ENCODE data around the gene SC5D. TPM values are rescaled to one million over a fixed set of nuclear protein-coding genes. Genes with fewer than 3 reads are reported as not detected.

SC5D gene, protein sequence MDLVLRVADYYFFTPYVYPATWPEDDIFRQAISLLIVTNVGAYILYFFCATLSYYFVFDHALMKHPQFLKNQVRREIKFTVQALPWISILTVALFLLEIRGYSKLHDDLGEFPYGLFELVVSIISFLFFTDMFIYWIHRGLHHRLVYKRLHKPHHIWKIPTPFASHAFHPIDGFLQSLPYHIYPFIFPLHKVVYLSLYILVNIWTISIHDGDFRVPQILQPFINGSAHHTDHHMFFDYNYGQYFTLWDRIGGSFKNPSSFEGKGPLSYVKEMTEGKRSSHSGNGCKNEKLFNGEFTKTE
- 10 to 100 TPM; 40.3 to 56.2 TPM for total RNA-seq
- long read RNA-seq, transcript SC5D-201 (5 exons, 2,456 nt) = major isoform, 90 of 104 reads
- long read RNA-seq, partial matches to known transcripts = 7 of 104 reads
- long read RNA-seq, other reads (novel, unspliced or antisense) = 2 of 104 reads

DNA sequence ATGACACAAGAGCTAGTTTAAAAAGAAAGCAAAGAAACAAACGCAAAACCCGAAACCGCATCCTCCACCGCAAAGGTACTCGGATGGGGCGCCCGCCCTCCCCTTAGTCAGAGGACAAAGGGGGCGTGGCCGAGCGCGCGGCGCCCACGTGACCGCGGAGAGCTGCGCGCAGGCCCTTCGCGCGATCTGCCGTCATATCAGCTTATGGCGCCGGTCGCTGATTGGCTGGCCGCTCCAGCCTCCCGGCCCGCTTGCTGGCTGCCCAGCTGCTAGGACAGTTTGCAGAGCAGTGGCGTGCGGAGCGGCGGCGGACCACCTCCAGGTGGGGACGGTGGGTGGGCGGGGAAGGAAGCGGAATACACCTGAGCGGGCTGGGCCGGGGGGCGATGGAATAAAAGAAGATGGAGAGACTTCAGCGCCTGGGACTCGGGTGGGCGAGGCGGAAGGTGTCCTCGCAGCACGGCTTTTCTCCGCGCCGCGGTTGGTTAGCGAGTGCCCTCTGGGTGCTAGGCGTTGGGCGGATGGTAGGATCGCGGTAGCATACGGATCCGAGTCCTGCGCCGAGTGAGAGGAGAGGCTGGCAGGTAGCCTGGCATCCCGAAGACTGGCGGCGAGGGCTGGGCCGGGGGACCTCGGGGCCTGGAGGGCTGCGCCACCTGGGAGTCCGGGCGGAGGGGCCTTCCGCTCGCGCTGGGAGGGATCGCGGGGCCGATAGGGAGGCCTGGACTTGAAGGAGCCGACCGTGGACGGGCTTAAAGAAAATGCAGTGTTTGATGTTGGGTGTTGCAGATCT, at the start of gene SC5D:
Gene SC5D, plus strand, starts transcription at position 277 of the 793 bp plus-strand sequence. CDS start 10,605 bp downstream, outside the sequence.
- DNase-seq (peak; percentile 96 to 98), ATAC-seq (peak; percentile 94)
- intact Hi-C loops (cut with DNase I, micrococcal nuclease) = no loop called here

- no peak for DNase-seq
- intact Hi-C loops (cut with DNase I, micrococcal nuclease) = loop anchor here in 1 of 2 donors (5.0 kb wide), 1 partner anchor 347 kb away; no protein-coding TSS in a partner anchor
- no peak for ATAC-seq
These were observed 47.7 kb upstream of the SC5D start for GRCh38 chr11:121244884-121245283.

DNA sequence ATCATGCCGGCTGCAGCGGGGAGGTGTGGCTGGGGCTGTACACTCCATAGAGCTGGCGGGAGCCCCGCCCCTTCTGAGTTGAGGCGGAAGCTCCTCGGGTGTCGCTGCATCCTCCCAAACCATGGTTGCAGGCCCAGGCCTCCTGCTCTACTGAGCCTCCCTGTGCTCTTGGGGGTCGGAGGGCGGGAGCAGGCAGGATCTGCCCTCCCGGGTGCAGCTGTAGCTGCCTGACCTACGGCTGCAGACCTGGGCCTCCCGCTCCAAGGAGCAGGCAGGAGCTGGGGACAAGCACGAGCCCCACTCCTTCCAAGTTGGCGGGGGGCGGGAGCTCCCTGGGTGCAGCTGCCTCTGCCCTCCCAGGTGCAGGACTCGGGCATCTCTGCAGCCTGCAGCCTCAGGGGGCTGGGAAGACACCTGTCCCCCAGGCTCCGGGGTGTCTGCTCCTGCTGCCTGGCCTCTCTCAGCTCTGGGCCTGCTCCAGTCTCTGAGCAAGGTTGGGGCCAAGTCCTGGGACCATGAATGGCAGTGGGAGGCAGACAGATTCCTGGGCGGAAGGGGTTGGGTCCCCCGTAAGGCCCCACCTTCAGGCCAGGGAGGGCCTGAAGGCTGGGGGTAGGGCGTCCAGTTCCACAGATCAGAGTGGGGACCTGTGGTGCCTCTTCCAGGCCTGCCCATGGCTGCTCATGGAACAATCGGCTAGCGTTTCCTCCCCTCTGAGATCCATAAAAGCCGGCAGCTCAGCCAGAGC, 46.4 kb upstream of the SC5D start:
- intact Hi-C loops (cut with DNase I, micrococcal nuclease) = loop anchor here in 1 of 2 donors (5.0 kb wide), 1 partner anchor 346 kb away; no protein-coding TSS in a partner anchor
- DNase-seq (no peak), ATAC-seq (no peak)

DNA sequence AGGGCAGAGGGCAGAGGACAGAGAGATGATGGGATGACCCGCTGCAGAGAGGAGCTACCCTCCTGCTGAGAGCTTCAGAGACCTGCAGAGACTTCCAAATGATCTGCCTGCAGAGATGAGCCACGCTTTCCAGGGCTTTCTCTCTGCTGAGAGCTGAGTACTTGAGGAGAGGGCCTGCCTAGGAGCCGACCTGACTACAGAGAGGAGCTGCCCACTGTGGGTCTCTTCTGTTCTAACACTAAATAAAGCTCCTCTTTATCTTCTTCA, 45.9 kb upstream of the SC5D start:
- intact Hi-C loops (cut with DNase I, micrococcal nuclease) = loop anchor here in 1 of 2 donors (5.0 kb wide), 1 partner anchor 346 kb away; no protein-coding TSS in a partner anchor
- no peak for DNase-seq
- ATAC-seq = no peak

- ATAC-seq (no peak), DNase-seq (no peak)
- intact Hi-C loops (cut with DNase I, micrococcal nuclease) = loop anchor here in 1 of 2 donors (5.0 kb wide), 1 partner anchor 344 kb away; no protein-coding TSS in a partner anchor
These were observed 44.1 kb upstream of the SC5D start for GRCh38 chr11:121248496-121248895.

DNA sequence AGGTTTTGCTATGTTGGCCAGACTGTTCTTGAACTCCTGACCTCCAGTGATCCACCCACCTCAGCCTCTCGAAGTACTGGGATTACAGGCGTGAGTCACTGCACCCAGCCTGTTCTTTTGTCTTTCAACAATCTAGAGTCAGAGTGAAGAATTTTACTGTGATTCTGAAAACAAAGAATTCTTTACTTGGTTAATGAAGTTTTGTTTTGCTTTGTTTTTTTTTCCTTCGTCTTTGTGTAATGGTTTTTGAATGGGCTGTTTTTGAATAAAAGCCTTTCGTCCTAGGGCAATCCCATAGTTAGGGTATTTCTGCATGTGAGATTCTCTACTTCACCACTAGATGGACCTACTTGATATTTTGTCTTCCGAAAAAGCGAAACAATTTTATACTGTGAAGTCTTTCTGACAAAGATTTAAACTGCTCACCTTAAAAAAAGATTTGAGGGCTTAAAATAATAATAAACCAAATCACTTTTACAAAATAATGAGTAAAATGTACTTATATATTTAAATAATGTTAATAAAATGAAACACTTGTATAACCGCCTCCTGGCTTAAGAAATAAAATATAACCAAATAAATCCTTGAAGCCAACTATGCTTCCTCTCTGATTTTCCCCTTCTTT, 43.4 kb upstream of the SC5D start:
- intact Hi-C loops (cut with DNase I, micrococcal nuclease) = loop anchor here in 1 of 2 donors (5.0 kb wide), 1 partner anchor 343 kb away; no protein-coding TSS in a partner anchor
- DNase-seq (no peak), ATAC-seq (peak; percentile 58)

- intact Hi-C loops (cut with DNase I, micrococcal nuclease) = no loop called here
- DNase-seq (no peak), ATAC-seq (no peak)
These were observed 41.7 kb upstream of the SC5D start for GRCh38 chr11:121250843-121251242.

DNA sequence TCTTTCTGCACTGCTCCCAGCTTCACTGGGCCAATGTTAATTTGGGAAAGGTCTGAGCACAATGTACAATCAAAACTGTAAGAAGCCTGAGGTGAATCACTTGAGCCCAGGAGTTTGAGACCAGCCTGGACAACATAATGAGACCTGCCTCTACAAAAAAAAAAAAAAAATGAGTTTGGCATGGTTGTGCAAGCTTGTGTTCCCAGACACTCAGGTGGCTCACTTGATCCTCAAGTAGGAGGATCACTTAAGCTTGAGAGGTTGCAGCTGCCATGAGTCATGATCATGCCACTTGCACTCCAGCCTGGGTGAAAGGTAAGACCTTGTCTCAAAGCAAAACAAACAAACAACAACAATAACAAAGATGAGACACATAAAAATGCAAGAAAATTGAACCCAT, 38.6 kb upstream of the SC5D start:
- DNase-seq = no peak
- intact Hi-C loops (cut with DNase I, micrococcal nuclease) = no loop called here
- no peak for ATAC-seq

- intact Hi-C loops (cut with DNase I, micrococcal nuclease) = no loop called here
- DNase-seq = no peak
- ATAC-seq = no peak
These were observed 37.8 kb upstream of the SC5D start for GRCh38 chr11:121254756-121255155.

DNA sequence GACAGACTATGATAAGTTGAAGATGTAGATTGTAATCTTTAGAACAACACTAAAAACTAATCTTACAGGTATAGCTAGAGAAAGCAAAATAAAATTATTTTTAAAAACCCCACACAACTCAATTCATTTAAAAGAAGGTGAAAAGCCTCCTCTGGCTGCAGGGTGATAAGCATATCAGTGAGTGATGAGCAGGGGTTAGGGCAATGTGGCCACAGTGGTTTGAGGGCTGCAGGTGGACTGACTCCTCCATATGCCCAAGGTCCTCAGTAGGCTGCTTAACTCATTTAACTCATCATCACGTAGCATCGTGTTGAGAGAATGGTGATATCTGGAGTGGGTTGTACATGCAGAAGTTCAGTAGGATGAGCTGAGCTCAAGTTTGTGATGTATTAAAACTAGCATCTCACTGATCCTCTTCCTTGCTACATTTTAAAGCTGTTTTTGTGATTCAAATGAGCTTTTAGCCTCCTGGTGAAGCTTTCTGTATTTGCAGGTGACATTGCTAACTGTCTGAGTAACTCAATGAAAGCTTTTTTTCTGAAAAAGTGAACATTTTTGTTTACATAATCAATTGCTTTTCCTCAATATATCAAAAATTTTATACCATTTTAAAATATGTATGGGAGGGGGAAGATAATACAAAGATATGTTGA, 37.0 kb upstream of the SC5D start:
- no peak for ATAC-seq
- DNase-seq = no peak
- intact Hi-C loops (cut with DNase I, micrococcal nuclease) = no loop called here

GRCh38 chr11:121257289-121257688, 35.3 kb upstream of the SC5D start:
- intact Hi-C loops (cut with DNase I, micrococcal nuclease) = no loop called here
- ATAC-seq = no peak

GRCh38 chr11:121257976-121258375, 34.6 kb upstream of the SC5D start:
- DNase-seq (no peak), ATAC-seq (peak; percentile 53)
- intact Hi-C loops (cut with DNase I, micrococcal nuclease) = no loop called here

More at GRCh38 chr11:121257289-121257688, 35.3 kb upstream of the SC5D start:
- no peak for DNase-seq

DNA sequence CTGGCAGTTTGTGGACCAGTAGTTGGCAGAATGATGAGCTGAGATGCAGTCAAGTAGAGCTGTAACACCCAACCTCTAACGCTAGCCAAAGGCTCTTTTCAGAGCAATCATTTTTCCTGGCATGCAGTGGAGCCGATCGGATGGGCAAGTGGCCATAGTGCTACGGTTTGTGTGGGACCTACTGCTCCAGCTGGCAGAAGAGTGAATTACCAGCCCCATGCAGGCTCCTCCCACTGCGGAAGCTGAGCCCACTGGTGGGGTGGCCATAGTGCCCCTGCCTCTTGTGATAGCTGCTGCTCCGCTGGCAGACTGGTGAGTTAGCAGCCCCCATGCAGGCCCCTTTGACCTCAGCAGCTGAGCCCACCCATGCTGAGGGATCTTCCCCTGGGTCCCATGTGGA, 27.0 kb upstream of the SC5D start:
- DNase-seq (no peak), ATAC-seq (no peak)
- intact Hi-C loops (cut with DNase I, micrococcal nuclease) = no loop called here

DNA sequence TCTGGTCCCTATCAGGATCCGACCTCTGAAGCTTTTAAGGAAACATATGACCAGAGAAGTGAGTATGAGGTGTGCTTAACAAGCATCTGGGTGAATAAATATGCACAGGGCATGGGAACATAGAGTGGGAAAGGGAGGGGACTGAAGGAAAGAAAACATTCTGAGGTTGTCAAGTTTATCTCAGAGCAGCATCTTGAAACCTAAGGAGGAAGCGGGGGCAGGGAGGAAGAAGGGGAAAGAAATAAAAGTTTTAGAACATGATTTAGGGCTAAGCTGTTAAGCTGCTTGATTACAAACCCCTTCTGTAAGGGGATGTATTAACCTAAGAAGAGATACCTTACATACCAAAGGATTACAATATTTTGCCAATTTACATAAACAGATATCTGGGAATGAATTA, 24.0 kb upstream of the SC5D start:
- intact Hi-C loops (cut with DNase I, micrococcal nuclease) = no loop called here
- no peak for DNase-seq

DNA sequence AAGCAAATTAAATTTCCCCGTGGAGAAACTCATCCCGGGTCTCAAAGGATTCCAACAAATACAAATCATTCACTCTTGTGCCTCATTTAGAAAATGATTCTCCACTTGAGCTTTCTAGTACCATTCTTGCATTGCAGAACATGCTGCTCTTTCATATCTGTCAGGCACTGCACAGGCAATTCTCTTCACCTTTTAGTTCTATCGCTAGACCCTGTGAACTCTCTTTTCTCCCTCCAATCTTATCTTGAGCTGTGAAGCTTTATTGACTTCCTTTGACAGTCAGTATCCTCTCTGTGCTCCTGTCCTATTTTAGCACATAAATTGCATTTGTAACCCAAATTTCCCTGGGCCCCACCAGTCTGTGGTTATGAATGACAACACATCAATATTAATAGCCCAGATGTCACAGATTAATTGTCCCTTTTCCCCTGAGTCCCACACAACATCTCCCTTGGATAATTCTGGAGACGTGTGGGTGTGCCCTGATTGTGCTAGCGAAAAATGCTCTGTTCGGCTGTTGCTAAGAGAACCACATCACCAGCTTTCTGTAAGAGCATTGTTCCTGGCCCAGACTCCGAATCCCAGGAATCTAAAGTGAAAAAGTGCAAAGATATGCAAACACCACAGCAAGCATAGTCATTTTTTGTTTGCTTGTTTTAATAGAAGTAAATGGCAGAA, 22.4 kb upstream of the SC5D start:
- intact Hi-C loops (cut with DNase I, micrococcal nuclease) = no loop called here
- ATAC-seq (no peak), DNase-seq (no peak)

More for the DNA sequence above, 24.0 kb upstream of the SC5D start:
- no peak for ATAC-seq

GRCh38 chr11:121274332-121274991, 18.1 kb upstream of the SC5D start:
- intact Hi-C loops (cut with DNase I, micrococcal nuclease) = no loop called here
- ATAC-seq (no peak), DNase-seq (no peak)

- ATAC-seq = no peak
- intact Hi-C loops (cut with DNase I, micrococcal nuclease) = no loop called here
- no peak for DNase-seq
These were observed 10.9 kb upstream of the SC5D start for GRCh38 chr11:121281698-121282097.
